Panc1 (cell line): Measurements from ENCODE around the gene RILPL1. TPM values are rescaled to one million over a fixed set of nuclear protein-coding genes. Genes with fewer than 3 reads are reported as not detected.
"Not testable (repeated sequence)": the region's sequence is repeated elsewhere in the genome, so short reads cannot be mapped to it uniquely, and the experiment has no call there.

Experiments used
- ATAC-seq: fragments of 200-7000 bp; cut with Tn5 transposase; 2 replicates; pipeline ENCODE4 v1.9.1; 2020; ENCODE audit warnings: mild to moderate bottlenecking, moderate library complexity
- BruUV-seq: library from RNA; stranded (reverse); fragments of 400-500 nt; replicated peaks from 2 replicates; lab custom pipeline; 2021; lab: Mats Ljungman, UMichigan
- CTCF ChIA-PET: fragments of 300-600 bp; sonication (Branson Sonifier 250); formaldehyde crosslinking; loops from one replicate; lab custom pipeline; 2022; ENCODE audit warnings: antibody characterized with exemption; lab: Charles Lee
- POLR2A ChIA-PET: fragments of 300-600 bp; sonication (Branson Sonifier 250); formaldehyde crosslinking; loops from one replicate; lab custom pipeline; 2022; ENCODE audit warnings: antibody characterized with exemption; lab: Charles Lee
- DNase-seq: peaks from one replicate; pipeline ENCODE4 v3.0.0-alpha.2; 2010; ENCODE audit warnings: low read depth, low spot score
- H3K27ac ChIP-seq: 2 replicates; pipeline ENCODE4 v1.5.1; 2011; ENCODE audit warnings: mild to moderate bottlenecking, low read length, inconsistent platforms
- H3K27me3 ChIP-seq: fragments of 200-500 bp; sonication (Bioruptor generic); 2 replicates; pipeline ENCODE4 v1.6.0; 2014; ENCODE audit warnings: low read length, inconsistent platforms; ENCODE audit not compliant: control insufficient read depth, insufficient read depth
- H3K36me3 ChIP-seq: fragments of 200-500 bp; sonication (Bioruptor generic); 2 replicates; pipeline ENCODE4 v1.5.1; 2014; ENCODE audit warnings: inconsistent platforms, mild to moderate bottlenecking, low read length, moderate library complexity; ENCODE audit not compliant: control insufficient read depth, insufficient read depth
- H3K4me1 ChIP-seq: 2 replicates; pipeline ENCODE4 v1.5.1; 2011; ENCODE audit warnings: inconsistent platforms, mild to moderate bottlenecking, low read length, moderate library complexity; ENCODE audit not compliant: control insufficient read depth, insufficient read depth
- H3K4me3 ChIP-seq, 2 experiments: 2 replicates each; pipeline ENCODE4 v1.5.1; 2011 to 2012; ENCODE audit warnings: low read depth in 2 of 2, low read length in 2 of 2, mild to moderate bottlenecking in 2 of 2, inconsistent platforms in 1 of 2, moderate library complexity in 1 of 2
- H3K9me3 ChIP-seq: fragments of 200-500 bp; sonication (Bioruptor generic); 2 replicates; pipeline ENCODE4 v1.5.1; 2014; ENCODE audit warnings: low read depth, mild to moderate bottlenecking, inconsistent platforms, low read length, moderate library complexity; ENCODE audit not compliant: control insufficient read depth, insufficient read depth
- POLR2AphosphoS5 ChIP-seq: IDR thresholded peaks from 2 replicates; pipeline ENCODE4 v1.6.1; 2012; ENCODE audit warnings: mild to moderate bottlenecking, low read depth, low read length, moderate library complexity
- SIN3A ChIP-seq: IDR thresholded peaks from 2 replicates; pipeline ENCODE4 v1.6.1; 2012; ENCODE audit warnings: low read depth, mild to moderate bottlenecking, low read length, moderate library complexity, borderline replicate concordance; ENCODE audit not compliant: insufficient read depth
- TCF7L2 ChIP-seq: IDR thresholded peaks from 2 replicates; pipeline ENCODE4 v1.6.1; 2011; ENCODE audit warnings: mild to moderate bottlenecking, low read depth, low read length, inconsistent platforms
- in situ Hi-C: cut with HindIII; loops from 2 replicates; pipeline ENCODE4 v1.10.0; 2016; ENCODE audit warnings: low sequenced_read_pairs, low pct_unique_long_range_greater_than_20kb
- intact Hi-C: fragments of 100-400 bp; cut with micrococcal nuclease; formaldehyde crosslinking; loops from one replicate; pipeline ENCODE4 v1.10.0; 2022; ENCODE audit not compliant: unreplicated experiment
- total RNA-seq: library from RNA; stranded (reverse); gene quantifications from one replicate; pipeline ENCODE4 v1.2.1, GENCODE V29; 2021; ENCODE audit not compliant: unreplicated experiment
- TF ChIP-seq, protein P1 (sequence below), 2 experiments: IDR thresholded peaks; 2 replicates each; pipeline ENCODE4 v1.6.1; 2011 to 2012; ENCODE audit warnings: low read depth in 2 of 2, control low read depth in 1 of 2, low read length in 1 of 2, mild to moderate bottlenecking in 1 of 2, moderate library complexity in 1 of 2; ENCODE audit not compliant: insufficient read depth in 1 of 2
- TF ChIP-seq, protein P2 (sequence below): fragments of 450-650 bp; IDR thresholded peaks from 2 replicates; pipeline ENCODE4 v1.5.1; 2017; ENCODE audit warnings: mild to moderate bottlenecking

RILPL1 gene
- total RNA-seq, 1 experiment from 2014 or later, result 16.2 TPM

DNA sequence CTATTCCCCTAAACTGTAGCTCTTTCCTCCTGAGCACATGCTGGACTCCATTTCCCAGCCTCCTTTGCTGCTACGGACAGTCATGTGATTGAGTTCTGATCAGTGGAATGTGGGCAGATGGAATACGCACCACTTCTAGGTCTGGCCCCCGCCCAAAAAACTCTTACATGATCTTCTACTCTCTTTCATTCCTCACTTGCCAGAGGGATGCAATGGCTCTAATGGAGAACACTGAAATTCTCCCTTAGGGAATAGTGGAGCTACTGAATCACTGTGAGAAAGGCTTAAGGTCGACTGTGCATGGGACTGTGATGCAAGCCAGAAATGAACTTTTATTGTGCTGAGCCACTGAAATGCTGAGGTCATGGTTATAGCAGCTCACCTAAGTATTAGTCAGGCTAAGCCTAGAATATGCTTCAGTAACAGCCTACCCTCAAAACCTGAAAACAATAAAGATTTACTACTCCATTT is 37.9 kb upstream of the RILPL1 start:
- no peaks in the 10 kb centered on the region for H3K27me3 ChIP-seq
- ChIA-PET CTCF (interaction anchor here (0.5 to 0.6 kb wide), 2 partner anchors 11 to 13 kb away, joined by 3 to 4 read pairs; partner anchors contain the start of gene TMED2), POLR2A (interaction anchor here (0.7 kb wide), 1 partner anchor 26 kb away, joined by 5 read pairs; no protein-coding TSS in a partner anchor)
- no peaks in the 10 kb centered on the region for H3K4me1 ChIP-seq
- in situ Hi-C loops (no loop called here), intact Hi-C loops (no loop called here)
- peak; percentile 82 for ATAC-seq
- H3K27ac ChIP-seq, result no peak overlapping the region
- no TSS peak for BruUV-seq
- H3K4me3 ChIP-seq, result peak overlapping the region in 1 of 2 experiments; percentile 19; a peak in 2 of 4 replicates
- no peak for DNase-seq
- TF ChIP-seq SIN3A, result no peak
- no peak for TF ChIP-seq TCF7L2
- TF ChIP-seq, protein P1, sequence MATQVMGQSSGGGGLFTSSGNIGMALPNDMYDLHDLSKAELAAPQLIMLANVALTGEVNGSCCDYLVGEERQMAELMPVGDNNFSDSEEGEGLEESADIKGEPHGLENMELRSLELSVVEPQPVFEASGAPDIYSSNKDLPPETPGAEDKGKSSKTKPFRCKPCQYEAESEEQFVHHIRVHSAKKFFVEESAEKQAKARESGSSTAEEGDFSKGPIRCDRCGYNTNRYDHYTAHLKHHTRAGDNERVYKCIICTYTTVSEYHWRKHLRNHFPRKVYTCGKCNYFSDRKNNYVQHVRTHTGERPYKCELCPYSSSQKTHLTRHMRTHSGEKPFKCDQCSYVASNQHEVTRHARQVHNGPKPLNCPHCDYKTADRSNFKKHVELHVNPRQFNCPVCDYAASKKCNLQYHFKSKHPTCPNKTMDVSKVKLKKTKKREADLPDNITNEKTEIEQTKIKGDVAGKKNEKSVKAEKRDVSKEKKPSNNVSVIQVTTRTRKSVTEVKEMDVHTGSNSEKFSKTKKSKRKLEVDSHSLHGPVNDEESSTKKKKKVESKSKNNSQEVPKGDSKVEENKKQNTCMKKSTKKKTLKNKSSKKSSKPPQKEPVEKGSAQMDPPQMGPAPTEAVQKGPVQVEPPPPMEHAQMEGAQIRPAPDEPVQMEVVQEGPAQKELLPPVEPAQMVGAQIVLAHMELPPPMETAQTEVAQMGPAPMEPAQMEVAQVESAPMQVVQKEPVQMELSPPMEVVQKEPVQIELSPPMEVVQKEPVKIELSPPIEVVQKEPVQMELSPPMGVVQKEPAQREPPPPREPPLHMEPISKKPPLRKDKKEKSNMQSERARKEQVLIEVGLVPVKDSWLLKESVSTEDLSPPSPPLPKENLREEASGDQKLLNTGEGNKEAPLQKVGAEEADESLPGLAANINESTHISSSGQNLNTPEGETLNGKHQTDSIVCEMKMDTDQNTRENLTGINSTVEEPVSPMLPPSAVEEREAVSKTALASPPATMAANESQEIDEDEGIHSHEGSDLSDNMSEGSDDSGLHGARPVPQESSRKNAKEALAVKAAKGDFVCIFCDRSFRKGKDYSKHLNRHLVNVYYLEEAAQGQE (IDR thresholded peaks at IDR 0.05; ENCODE audit: insufficient read depth in 1 of 2, low read depth in 2 of 2, low read length in 1 of 2), result no peak
- TF ChIP-seq, protein P2, sequence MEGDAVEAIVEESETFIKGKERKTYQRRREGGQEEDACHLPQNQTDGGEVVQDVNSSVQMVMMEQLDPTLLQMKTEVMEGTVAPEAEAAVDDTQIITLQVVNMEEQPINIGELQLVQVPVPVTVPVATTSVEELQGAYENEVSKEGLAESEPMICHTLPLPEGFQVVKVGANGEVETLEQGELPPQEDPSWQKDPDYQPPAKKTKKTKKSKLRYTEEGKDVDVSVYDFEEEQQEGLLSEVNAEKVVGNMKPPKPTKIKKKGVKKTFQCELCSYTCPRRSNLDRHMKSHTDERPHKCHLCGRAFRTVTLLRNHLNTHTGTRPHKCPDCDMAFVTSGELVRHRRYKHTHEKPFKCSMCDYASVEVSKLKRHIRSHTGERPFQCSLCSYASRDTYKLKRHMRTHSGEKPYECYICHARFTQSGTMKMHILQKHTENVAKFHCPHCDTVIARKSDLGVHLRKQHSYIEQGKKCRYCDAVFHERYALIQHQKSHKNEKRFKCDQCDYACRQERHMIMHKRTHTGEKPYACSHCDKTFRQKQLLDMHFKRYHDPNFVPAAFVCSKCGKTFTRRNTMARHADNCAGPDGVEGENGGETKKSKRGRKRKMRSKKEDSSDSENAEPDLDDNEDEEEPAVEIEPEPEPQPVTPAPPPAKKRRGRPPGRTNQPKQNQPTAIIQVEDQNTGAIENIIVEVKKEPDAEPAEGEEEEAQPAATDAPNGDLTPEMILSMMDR, result no peak
- TF ChIP-seq POLR2AphosphoS5, result no peak
- no peaks in the 10 kb centered on the region for H3K9me3 ChIP-seq
- H3K36me3 ChIP-seq, result no peaks in the 10 kb centered on the region

DNA sequence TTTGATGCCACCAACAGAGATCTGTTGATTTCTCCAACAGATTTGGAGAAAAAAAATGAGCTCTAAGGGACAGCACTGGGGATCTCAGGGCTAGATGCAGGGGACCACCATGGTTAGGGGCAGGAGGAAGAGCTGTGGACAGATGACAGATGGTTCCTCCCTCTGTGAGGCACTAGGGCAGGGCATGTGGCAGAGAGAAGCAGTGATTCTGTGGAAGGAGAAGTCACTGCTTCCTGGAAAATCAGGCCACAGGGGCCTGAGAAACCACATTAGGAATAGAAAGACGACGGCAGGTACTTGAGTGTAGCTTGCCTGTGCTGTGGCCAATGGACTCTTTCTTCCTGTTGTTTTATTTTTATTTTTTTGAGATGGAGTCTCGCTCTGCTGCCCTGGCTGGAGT is 25.9 kb upstream of the RILPL1 start:
- H3K4me1 ChIP-seq, result no peaks in the 10 kb centered on the region
- H3K9me3 ChIP-seq, result no peaks in the 10 kb centered on the region
- H3K36me3 ChIP-seq, result no peaks in the 10 kb centered on the region
- no peak overlapping the region for H3K4me3 ChIP-seq
- no TSS peak for BruUV-seq
- TF ChIP-seq POLR2AphosphoS5 (no peak), SIN3A (no peak), TCF7L2 (no peak)
- TF ChIP-seq, protein P2, result no peak
- TF ChIP-seq, protein P1 (IDR thresholded peaks at IDR 0.05; ENCODE audit: insufficient read depth in 1 of 2, low read depth in 2 of 2, low read length in 1 of 2), result no peak
- intact Hi-C loops (no loop called here), in situ Hi-C loops (no loop called here)
- CTCF ChIA-PET, result interaction anchor here (0.6 kb wide), 1 partner anchor 12 kb away, joined by 3 read pairs; no protein-coding TSS in a partner anchor
- DNase-seq, result no peak
- no peak overlapping the region for H3K27ac ChIP-seq
- H3K27me3 ChIP-seq, result no peaks in the 10 kb centered on the region
- ATAC-seq, result no peak
- POLR2A ChIA-PET, result interaction anchor here (0.7 kb wide), 2 partner anchors 116 to 731 kb away, joined by 7 to 11 read pairs; no protein-coding TSS in a partner anchor

- intact Hi-C loops, H3K27me3 ChIP-seq, CTCF ChIA-PET, H3K36me3 ChIP-seq, in situ Hi-C loops, ATAC-seq, H3K27ac ChIP-seq, H3K9me3 ChIP-seq, BruUV-seq, H3K4me1 ChIP-seq, DNase-seq, H3K4me3 ChIP-seq: not testable (repeated sequence)
- POLR2A ChIA-PET, result interaction anchor here (0.7 kb wide), 1 partner anchor 730 kb away, joined by 7 read pairs; no protein-coding TSS in a partner anchor
Measured at GRCh38 chr12:123558487-123558886, 25.0 kb upstream of the RILPL1 start.
